WTC11 (cell line): ENCODE results near the gene GALNT15. TPM values are rescaled to one million over a fixed set of nuclear protein-coding genes. Genes with fewer than 3 reads are reported as not detected.

Experiments used
- ATAC-seq: fragments of 200-7000 bp; cut with Tn5 transposase; 2 replicates; pipeline ENCODE4 v1.10.0; 2021; ENCODE audit warnings: mild to moderate bottlenecking, moderate library complexity
- CTCF ChIA-PET: fragments of 300-600 bp; sonication (Branson Sonifier 250); formaldehyde crosslinking; loops from one replicate; lab custom pipeline; 2021; ENCODE audit warnings: antibody characterized with exemption; lab: Charles Lee
- POLR2A ChIA-PET: fragments of 350-600 bp; sonication (Branson Sonifier 250); formaldehyde crosslinking; loops from one replicate; lab custom pipeline; 2021; ENCODE audit warnings: antibody characterized with exemption; lab: Charles Lee
- DNase-seq: peaks from one replicate; pipeline ENCODE4 v3.0.0; 2021; ENCODE audit warnings: low spot score
- H3K27ac Mint-ChIP-seq: 2 replicates; pipeline ENCODE4 v1.8.0; 2021; ENCODE audit warnings: mixed read lengths
- H3K27me3 Mint-ChIP-seq: 2 replicates; pipeline ENCODE4 v1.8.0; 2021; ENCODE audit warnings: low read depth, mild to moderate bottlenecking, moderate library complexity, mixed read lengths
- H3K36me3 Mint-ChIP-seq: 2 replicates; pipeline ENCODE4 v1.8.0; 2021; ENCODE audit warnings: mixed read lengths
- H3K4me1 Mint-ChIP-seq: 2 replicates; pipeline ENCODE4 v1.8.0; 2022; ENCODE audit warnings: mixed read lengths
- H3K4me3 Mint-ChIP-seq: 2 replicates; pipeline ENCODE4 v1.8.0; 2021; ENCODE audit warnings: mild to moderate bottlenecking, moderate library complexity, mixed read lengths
- H3K9me3 Mint-ChIP-seq: 2 replicates; pipeline ENCODE4 v1.8.0; 2021; ENCODE audit warnings: mixed read lengths
- ELF4 ChIP-seq: sonication (generic); formaldehyde crosslinking; IDR thresholded peaks from 2 replicates; pipeline ENCODE4 v1.8.1; 2022; ENCODE audit warnings: low read depth, mild to moderate bottlenecking, moderate library complexity, missing genetic modification reagents
- EMX1 ChIP-seq: fragments of 250-450 bp; sonication (Bioruptor Pico); IDR thresholded peaks from 2 replicates; pipeline ENCODE4 v1.8.0; 2021; ENCODE audit warnings: mild to moderate bottlenecking
- FOXK1 ChIP-seq: sonication (generic); formaldehyde crosslinking; IDR thresholded peaks from 2 replicates; pipeline ENCODE4 v1.8.0; 2022; ENCODE audit warnings: mild to moderate bottlenecking, moderate library complexity, missing genetic modification reagents
- KAT7 ChIP-seq: sonication (generic); formaldehyde crosslinking; IDR thresholded peaks from 2 replicates; pipeline ENCODE4 v1.8.1; 2023; ENCODE audit warnings: missing genetic modification reagents, mild to moderate bottlenecking, borderline replicate concordance
- NFATC4 ChIP-seq: fragments of 250-450 bp; sonication (Bioruptor Pico); IDR thresholded peaks from 2 replicates; pipeline ENCODE4 v1.9.0; 2021; ENCODE audit warnings: mild to moderate bottlenecking
- SMAD3 ChIP-seq: sonication (generic); formaldehyde crosslinking; IDR thresholded peaks from 2 replicates; pipeline ENCODE4 v1.8.0; 2022; ENCODE audit warnings: missing genetic modification reagents, mild to moderate bottlenecking, borderline replicate concordance
- SOX15 ChIP-seq: fragments of 250-450 bp; sonication (Bioruptor Pico); IDR thresholded peaks from 2 replicates; pipeline ENCODE4 v1.9.0; 2021; ENCODE audit warnings: mild to moderate bottlenecking
- ZNF121 ChIP-seq: sonication (generic); formaldehyde crosslinking; IDR thresholded peaks from 2 replicates; pipeline ENCODE4 v1.8.0; 2023; ENCODE audit warnings: missing genetic modification reagents
- ZNF138 ChIP-seq: sonication (generic); formaldehyde crosslinking; conservative IDR thresholded peaks from 2 replicates; pipeline ENCODE4 v1.8.1; 2022; ENCODE audit warnings: mild to moderate bottlenecking, moderate library complexity, missing genetic modification reagents
- ZNF219 ChIP-seq: sonication (generic); formaldehyde crosslinking; IDR thresholded peaks from 2 replicates; pipeline ENCODE4 v1.8.0; 2023; ENCODE audit warnings: missing genetic modification reagents, mild to moderate bottlenecking, borderline replicate concordance
- ZNF423 ChIP-seq: fragments of 250-450 bp; sonication (Bioruptor Pico); IDR thresholded peaks from 2 replicates; pipeline ENCODE4 v2.1.2; 2022; ENCODE audit warnings: mild to moderate bottlenecking, moderate library complexity
- total RNA-seq: library from RNA; stranded (reverse); gene quantifications from 3 replicates; pipeline ENCODE4 v1.2.3, GENCODE V29; 2021
- TF ChIP-seq, protein P1 (sequence below): sonication (generic); formaldehyde crosslinking; IDR thresholded peaks from 2 replicates; pipeline ENCODE4 v1.8.1; 2023; ENCODE audit warnings: mild to moderate bottlenecking, missing genetic modification reagents
- TF ChIP-seq, protein P2 (sequence below): fragments of 250-450 bp; sonication (Bioruptor Pico); IDR thresholded peaks from 2 replicates; pipeline ENCODE4 v1.8.0; 2021; ENCODE audit warnings: mild to moderate bottlenecking
- TF ChIP-seq, protein P3 (sequence below): fragments of 250-450 bp; sonication (Bioruptor Pico); IDR thresholded peaks from 2 replicates; pipeline ENCODE4 v1.9.0; 2021; ENCODE audit warnings: mild to moderate bottlenecking
- TF ChIP-seq, protein P4 (sequence below): sonication (generic); formaldehyde crosslinking; conservative IDR thresholded peaks from 2 replicates; pipeline ENCODE4 v1.8.1; 2022; ENCODE audit warnings: mild to moderate bottlenecking, missing genetic modification reagents
- TF ChIP-seq, protein P5 (sequence below): sonication (generic); formaldehyde crosslinking; IDR thresholded peaks from 2 replicates; pipeline ENCODE4 v1.8.0; 2022; ENCODE audit warnings: mild to moderate bottlenecking, missing genetic modification reagents
- TF ChIP-seq, protein P6 (sequence below): fragments of 250-450 bp; sonication (Bioruptor Pico); IDR thresholded peaks from 2 replicates; pipeline ENCODE4 v1.9.0; 2021; ENCODE audit warnings: mild to moderate bottlenecking, borderline replicate concordance
- TF ChIP-seq, protein P7 (sequence below): sonication (generic); formaldehyde crosslinking; IDR thresholded peaks from 2 replicates; pipeline ENCODE4 v1.8.1; 2022; ENCODE audit warnings: low read depth, missing genetic modification reagents, borderline replicate concordance
- TF ChIP-seq, protein P8 (sequence below): sonication (generic); formaldehyde crosslinking; IDR thresholded peaks from 2 replicates; pipeline ENCODE4 v1.8.0; 2022; ENCODE audit warnings: missing genetic modification reagents

GALNT15 gene
- total RNA-seq, 1 experiment from 2014 or later = 0.15 TPM

DNA sequence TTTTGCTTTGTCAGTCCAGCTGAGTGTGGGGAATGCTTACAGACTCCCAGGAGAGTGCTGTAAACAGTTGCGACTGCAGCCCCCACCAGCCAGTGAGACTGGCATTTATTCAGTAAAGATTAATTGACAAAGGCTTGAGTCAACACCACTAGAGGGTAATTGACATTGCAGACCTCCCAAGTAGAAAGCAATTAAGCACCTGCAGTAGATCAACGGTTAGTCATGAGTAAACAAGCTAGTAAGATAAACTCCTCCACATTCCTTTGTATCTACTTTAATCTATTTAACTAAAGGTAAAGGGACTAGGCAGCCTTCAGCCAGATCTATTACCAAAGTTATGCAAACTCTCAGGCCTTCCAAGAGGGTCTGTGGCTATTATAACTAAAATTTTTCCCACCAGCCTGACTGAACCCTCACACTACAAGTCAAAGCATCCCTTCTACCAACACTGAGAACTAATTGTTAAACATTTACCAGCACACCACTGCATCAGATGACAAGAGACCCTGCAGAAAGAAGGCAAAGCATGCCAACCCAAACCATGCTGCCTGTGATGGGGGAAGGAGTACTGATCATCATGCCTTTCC, 30.5 kb upstream of the GALNT15 start:
- ChIA-PET POLR2A (no interaction called here), CTCF (interaction anchor here (1.2 kb wide), 1 partner anchor 34 kb away, joined by 4 read pairs; no protein-coding TSS in a partner anchor)
- TF ChIP-seq ELF4 (CRISPR knock-in tag) (no peak), FOXK1 (CRISPR knock-in tag) (no peak), EMX1 (no peak), ZNF219 (no peak), KAT7 (CRISPR knock-in tag) (no peak)
- TF ChIP-seq, protein P1, sequence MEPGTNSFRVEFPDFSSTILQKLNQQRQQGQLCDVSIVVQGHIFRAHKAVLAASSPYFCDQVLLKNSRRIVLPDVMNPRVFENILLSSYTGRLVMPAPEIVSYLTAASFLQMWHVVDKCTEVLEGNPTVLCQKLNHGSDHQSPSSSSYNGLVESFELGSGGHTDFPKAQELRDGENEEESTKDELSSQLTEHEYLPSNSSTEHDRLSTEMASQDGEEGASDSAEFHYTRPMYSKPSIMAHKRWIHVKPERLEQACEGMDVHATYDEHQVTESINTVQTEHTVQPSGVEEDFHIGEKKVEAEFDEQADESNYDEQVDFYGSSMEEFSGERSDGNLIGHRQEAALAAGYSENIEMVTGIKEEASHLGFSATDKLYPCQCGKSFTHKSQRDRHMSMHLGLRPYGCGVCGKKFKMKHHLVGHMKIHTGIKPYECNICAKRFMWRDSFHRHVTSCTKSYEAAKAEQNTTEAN (CRISPR knock-in tag) = no peak
- TF ChIP-seq, protein P2, sequence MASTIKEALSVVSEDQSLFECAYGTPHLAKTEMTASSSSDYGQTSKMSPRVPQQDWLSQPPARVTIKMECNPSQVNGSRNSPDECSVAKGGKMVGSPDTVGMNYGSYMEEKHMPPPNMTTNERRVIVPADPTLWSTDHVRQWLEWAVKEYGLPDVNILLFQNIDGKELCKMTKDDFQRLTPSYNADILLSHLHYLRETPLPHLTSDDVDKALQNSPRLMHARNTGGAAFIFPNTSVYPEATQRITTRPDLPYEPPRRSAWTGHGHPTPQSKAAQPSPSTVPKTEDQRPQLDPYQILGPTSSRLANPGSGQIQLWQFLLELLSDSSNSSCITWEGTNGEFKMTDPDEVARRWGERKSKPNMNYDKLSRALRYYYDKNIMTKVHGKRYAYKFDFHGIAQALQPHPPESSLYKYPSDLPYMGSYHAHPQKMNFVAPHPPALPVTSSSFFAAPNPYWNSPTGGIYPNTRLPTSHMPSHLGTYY (CRISPR knock-in tag) = no peak
- TF ChIP-seq, protein P3, sequence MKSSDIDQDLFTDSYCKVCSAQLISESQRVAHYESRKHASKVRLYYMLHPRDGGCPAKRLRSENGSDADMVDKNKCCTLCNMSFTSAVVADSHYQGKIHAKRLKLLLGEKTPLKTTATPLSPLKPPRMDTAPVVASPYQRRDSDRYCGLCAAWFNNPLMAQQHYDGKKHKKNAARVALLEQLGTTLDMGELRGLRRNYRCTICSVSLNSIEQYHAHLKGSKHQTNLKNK (CRISPR knock-in tag) = no peak
- Mint-ChIP-seq H3K27ac (no peak overlapping the region), H3K27me3 (peaks cover 42% of the 10 kb centered on the region), H3K4me3 (no peak overlapping the region), H3K4me1 (no peaks in the 10 kb centered on the region), H3K9me3 (peaks cover 47% of the 10 kb centered on the region), H3K36me3 (peaks cover 16% of the 10 kb centered on the region)
- ATAC-seq (no peak), DNase-seq (no peak)

DNA sequence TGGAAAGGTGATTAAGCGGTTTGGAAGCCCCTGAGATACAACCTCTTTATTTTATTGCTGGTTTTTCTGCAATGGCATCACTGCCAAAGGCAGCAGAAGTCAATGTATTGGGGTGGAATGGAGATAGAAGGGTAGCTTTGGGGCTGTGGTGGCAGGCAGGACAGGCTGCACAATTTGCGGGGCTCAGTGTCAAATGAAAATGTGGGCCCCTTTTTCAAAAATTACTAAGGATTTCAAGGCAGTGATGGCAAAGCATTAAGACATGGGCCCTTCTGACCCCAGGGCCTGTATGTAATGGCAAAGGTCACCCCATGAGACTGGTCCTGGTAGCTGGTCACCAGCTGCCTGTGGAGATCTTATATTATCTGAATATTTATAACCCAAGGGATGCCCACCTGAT, 29.3 kb upstream of the GALNT15 start:
- POLR2A ChIA-PET = no interaction called here
- peaks cover 16% of the 10 kb centered on the region for H3K36me3 Mint-ChIP-seq
- H3K27me3 Mint-ChIP-seq = peaks cover 42% of the 10 kb centered on the region
- no peak overlapping the region for H3K27ac Mint-ChIP-seq
- H3K4me3 Mint-ChIP-seq = no peak overlapping the region
- ATAC-seq = no peak
- TF ChIP-seq ZNF138 (CRISPR knock-in tag) (no peak), ZNF423 (CRISPR knock-in tag) (no peak), ZNF121 (CRISPR knock-in tag) (no peak), SOX15 (CRISPR knock-in tag) (no peak), SMAD3 (CRISPR knock-in tag) (no peak), NFATC4 (CRISPR knock-in tag) (no peak)
- TF ChIP-seq, protein P4, sequence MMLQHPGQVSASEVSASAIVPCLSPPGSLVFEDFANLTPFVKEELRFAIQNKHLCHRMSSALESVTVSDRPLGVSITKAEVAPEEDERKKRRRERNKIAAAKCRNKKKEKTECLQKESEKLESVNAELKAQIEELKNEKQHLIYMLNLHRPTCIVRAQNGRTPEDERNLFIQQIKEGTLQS = no peak
- TF ChIP-seq, protein P5, sequence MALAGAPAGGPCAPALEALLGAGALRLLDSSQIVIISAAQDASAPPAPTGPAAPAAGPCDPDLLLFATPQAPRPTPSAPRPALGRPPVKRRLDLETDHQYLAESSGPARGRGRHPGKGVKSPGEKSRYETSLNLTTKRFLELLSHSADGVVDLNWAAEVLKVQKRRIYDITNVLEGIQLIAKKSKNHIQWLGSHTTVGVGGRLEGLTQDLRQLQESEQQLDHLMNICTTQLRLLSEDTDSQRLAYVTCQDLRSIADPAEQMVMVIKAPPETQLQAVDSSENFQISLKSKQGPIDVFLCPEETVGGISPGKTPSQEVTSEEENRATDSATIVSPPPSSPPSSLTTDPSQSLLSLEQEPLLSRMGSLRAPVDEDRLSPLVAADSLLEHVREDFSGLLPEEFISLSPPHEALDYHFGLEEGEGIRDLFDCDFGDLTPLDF (CRISPR knock-in tag) = no peak
- TF ChIP-seq, protein P6, sequence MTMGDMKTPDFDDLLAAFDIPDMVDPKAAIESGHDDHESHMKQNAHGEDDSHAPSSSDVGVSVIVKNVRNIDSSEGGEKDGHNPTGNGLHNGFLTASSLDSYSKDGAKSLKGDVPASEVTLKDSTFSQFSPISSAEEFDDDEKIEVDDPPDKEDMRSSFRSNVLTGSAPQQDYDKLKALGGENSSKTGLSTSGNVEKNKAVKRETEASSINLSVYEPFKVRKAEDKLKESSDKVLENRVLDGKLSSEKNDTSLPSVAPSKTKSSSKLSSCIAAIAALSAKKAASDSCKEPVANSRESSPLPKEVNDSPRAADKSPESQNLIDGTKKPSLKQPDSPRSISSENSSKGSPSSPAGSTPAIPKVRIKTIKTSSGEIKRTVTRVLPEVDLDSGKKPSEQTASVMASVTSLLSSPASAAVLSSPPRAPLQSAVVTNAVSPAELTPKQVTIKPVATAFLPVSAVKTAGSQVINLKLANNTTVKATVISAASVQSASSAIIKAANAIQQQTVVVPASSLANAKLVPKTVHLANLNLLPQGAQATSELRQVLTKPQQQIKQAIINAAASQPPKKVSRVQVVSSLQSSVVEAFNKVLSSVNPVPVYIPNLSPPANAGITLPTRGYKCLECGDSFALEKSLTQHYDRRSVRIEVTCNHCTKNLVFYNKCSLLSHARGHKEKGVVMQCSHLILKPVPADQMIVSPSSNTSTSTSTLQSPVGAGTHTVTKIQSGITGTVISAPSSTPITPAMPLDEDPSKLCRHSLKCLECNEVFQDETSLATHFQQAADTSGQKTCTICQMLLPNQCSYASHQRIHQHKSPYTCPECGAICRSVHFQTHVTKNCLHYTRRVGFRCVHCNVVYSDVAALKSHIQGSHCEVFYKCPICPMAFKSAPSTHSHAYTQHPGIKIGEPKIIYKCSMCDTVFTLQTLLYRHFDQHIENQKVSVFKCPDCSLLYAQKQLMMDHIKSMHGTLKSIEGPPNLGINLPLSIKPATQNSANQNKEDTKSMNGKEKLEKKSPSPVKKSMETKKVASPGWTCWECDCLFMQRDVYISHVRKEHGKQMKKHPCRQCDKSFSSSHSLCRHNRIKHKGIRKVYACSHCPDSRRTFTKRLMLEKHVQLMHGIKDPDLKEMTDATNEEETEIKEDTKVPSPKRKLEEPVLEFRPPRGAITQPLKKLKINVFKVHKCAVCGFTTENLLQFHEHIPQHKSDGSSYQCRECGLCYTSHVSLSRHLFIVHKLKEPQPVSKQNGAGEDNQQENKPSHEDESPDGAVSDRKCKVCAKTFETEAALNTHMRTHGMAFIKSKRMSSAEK (CRISPR knock-in tag) = no peak
- TF ChIP-seq, protein P7, sequence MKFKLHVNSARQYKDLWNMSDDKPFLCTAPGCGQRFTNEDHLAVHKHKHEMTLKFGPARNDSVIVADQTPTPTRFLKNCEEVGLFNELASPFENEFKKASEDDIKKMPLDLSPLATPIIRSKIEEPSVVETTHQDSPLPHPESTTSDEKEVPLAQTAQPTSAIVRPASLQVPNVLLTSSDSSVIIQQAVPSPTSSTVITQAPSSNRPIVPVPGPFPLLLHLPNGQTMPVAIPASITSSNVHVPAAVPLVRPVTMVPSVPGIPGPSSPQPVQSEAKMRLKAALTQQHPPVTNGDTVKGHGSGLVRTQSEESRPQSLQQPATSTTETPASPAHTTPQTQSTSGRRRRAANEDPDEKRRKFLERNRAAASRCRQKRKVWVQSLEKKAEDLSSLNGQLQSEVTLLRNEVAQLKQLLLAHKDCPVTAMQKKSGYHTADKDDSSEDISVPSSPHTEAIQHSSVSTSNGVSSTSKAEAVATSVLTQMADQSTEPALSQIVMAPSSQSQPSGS = no peak
- TF ChIP-seq, protein P8, sequence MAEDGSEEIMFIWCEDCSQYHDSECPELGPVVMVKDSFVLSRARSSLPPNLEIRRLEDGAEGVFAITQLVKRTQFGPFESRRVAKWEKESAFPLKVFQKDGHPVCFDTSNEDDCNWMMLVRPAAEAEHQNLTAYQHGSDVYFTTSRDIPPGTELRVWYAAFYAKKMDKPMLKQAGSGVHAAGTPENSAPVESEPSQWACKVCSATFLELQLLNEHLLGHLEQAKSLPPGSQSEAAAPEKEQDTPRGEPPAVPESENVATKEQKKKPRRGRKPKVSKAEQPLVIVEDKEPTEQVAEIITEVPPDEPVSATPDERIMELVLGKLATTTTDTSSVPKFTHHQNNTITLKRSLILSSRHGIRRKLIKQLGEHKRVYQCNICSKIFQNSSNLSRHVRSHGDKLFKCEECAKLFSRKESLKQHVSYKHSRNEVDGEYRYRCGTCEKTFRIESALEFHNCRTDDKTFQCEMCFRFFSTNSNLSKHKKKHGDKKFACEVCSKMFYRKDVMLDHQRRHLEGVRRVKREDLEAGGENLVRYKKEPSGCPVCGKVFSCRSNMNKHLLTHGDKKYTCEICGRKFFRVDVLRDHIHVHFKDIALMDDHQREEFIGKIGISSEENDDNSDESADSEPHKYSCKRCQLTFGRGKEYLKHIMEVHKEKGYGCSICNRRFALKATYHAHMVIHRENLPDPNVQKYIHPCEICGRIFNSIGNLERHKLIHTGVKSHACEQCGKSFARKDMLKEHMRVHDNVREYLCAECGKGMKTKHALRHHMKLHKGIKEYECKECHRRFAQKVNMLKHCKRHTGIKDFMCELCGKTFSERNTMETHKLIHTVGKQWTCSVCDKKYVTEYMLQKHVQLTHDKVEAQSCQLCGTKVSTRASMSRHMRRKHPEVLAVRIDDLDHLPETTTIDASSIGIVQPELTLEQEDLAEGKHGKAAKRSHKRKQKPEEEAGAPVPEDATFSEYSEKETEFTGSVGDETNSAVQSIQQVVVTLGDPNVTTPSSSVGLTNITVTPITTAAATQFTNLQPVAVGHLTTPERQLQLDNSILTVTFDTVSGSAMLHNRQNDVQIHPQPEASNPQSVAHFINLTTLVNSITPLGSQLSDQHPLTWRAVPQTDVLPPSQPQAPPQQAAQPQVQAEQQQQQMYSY (CRISPR knock-in tag) = no peak
- CTCF ChIA-PET = no interaction called here
- H3K4me1 Mint-ChIP-seq = no peaks in the 10 kb centered on the region
- DNase-seq = no peak
- H3K9me3 Mint-ChIP-seq = peaks cover 53% of the 10 kb centered on the region
